ENCODE measurements around the gene PLA2G7. TPM values are rescaled to one million over a fixed set of nuclear protein-coding genes. Genes with fewer than 3 reads are reported as not detected.
"Not testable (repeated sequence)": the region's sequence is repeated elsewhere in the genome, so short reads cannot be mapped to it uniquely, and the experiment has no call there.

PLA2G7 gene
- total RNA-seq, 1 experiment from 2014 or later: 0.48 TPM

GRCh38 chr6:46748940-46749503 is 13.8 kb upstream of the PLA2G7 start:
- no peak for DNase-seq (ENCODE audit: low read depth)

GRCh38 chr6:46746696-46747095 is 11.5 kb upstream of the PLA2G7 start, which contains the start of gene ANKRD66:
Gene ANKRD66 (plus strand): TSS chr6:46746933. CDS start chr6:46751949, 5,016 bp downstream.
- DNase-seq (ENCODE audit: low read depth): no peak

- DNase-seq (ENCODE audit: low read depth): no peak
These were observed 10.8 kb upstream of the PLA2G7 start for GRCh38 chr6:46745973-46746372.

- not testable (repeated sequence) for DNase-seq (ENCODE audit: low read depth)
These were observed 9.1 kb upstream of the PLA2G7 start for GRCh38 chr6:46744159-46744725.

- no peak for DNase-seq (ENCODE audit: low read depth)
These were observed 8.4 kb upstream of the PLA2G7 start for GRCh38 chr6:46743425-46744158.

- no peak for DNase-seq (ENCODE audit: low read depth)
These were observed 6.7 kb upstream of the PLA2G7 start for GRCh38 chr6:46741910-46742309.

GRCh38 chr6:46741482-46741881 is 6.3 kb upstream of the PLA2G7 start:
- DNase-seq (ENCODE audit: low read depth): no peak

GRCh38 chr6:46736906-46737305 is 1.7 kb upstream of the PLA2G7 start:
- no peak for DNase-seq (ENCODE audit: low read depth)

GRCh38 chr6:46735720-46736031 is 501 bp upstream of the PLA2G7 start:
- DNase-seq (ENCODE audit: low read depth): no peak

- no peak for DNase-seq (ENCODE audit: low read depth)
These were observed 1.8 kb downstream of the PLA2G7 start for GRCh38 chr6:46733341-46733801.

GRCh38 chr6:46730921-46731461 is 4.2 kb downstream of the PLA2G7 start:
- no peak for DNase-seq (ENCODE audit: low read depth)

- no peak for DNase-seq (ENCODE audit: low read depth)
These were observed 5.3 kb downstream of the PLA2G7 start for GRCh38 chr6:46729787-46730326.

- DNase-seq (ENCODE audit: low read depth): no peak
These were observed 14.8 kb downstream of the PLA2G7 start for GRCh38 chr6:46720401-46720800.

- DNase-seq (ENCODE audit: low read depth): peak; percentile 89
These were observed 16.1 kb downstream of the PLA2G7 start for GRCh38 chr6:46719099-46719498.

- DNase-seq (ENCODE audit: low read depth): peak; percentile 38
These were observed 20.0 kb downstream of the PLA2G7 start for GRCh38 chr6:46715141-46715540.

- DNase-seq (ENCODE audit: low read depth): no peak
These were observed 23.7 kb downstream of the PLA2G7 start for GRCh38 chr6:46711491-46711890.

- peak; percentile 12 for DNase-seq (ENCODE audit: low read depth)
These were observed 28.7 kb downstream of the PLA2G7 start for GRCh38 chr6:46706464-46706863.

- peak; percentile 65 for DNase-seq (ENCODE audit: low read depth)
These were observed 30.6 kb downstream of the PLA2G7 start for GRCh38 chr6:46704562-46704961.

GRCh38 chr6:46699970-46700369 is 35.2 kb downstream of the PLA2G7 start:
- no peak for DNase-seq (ENCODE audit: low read depth)

- DNase-seq (ENCODE audit: low read depth): no peak
These were observed 44.2 kb downstream of the PLA2G7 start for GRCh38 chr6:46690911-46691451.

GRCh38 chr6:46690141-46690755 is 44.9 kb downstream of the PLA2G7 start:
- DNase-seq (ENCODE audit: low read depth): no peak

- DNase-seq (ENCODE audit: low read depth): no peak
These were observed 45.5 kb downstream of the PLA2G7 start for GRCh38 chr6:46689657-46690056.
